GM23338 (cell line): ENCODE measurements around the gene METTL3. TPM values are rescaled to one million over a fixed set of nuclear protein-coding genes. Genes with fewer than 3 reads are reported as not detected.

Source experiments
- ATAC-seq: fragments of 200-7000 bp; cut with Tn5 transposase; 3 replicates; pipeline ENCODE4 v1.9.1; 2020
- DNase-seq: peaks from one replicate; pipeline ENCODE4 v3.0.0-alpha.2; 2015; ENCODE audit warnings: low spot score
- H2AFZ ChIP-seq: fragments of 200-600 bp; sonication (generic); 2 replicates; pipeline ENCODE4 v1.8.0; 2016; ENCODE audit warnings: antibody characterized with exemption, mild to moderate bottlenecking, moderate library complexity
- H3F3A ChIP-seq: fragments of 200-600 bp; sonication (generic); replicated peaks from 2 replicates; pipeline ENCODE4 v1.8.0; 2017; ENCODE audit warnings: antibody characterized with exemption, mixed run types, low read depth
- H3K27ac ChIP-seq: fragments of 200-600 bp; sonication (generic); 2 replicates; pipeline ENCODE4 v1.6.1; 2016; ENCODE audit warnings: low read depth
- H3K27me3 ChIP-seq: fragments of 200-600 bp; sonication (generic); 2 replicates; pipeline ENCODE4 v1.8.0; 2016; ENCODE audit warnings: mild to moderate bottlenecking, mixed run types, moderate library complexity; ENCODE audit not compliant: insufficient read depth
- H3K36me3 ChIP-seq: fragments of 200-600 bp; sonication (generic); 2 replicates; pipeline ENCODE4 v1.8.0; 2016; ENCODE audit warnings: mild to moderate bottlenecking; ENCODE audit not compliant: insufficient read depth
- H3K4me1 ChIP-seq: fragments of 200-600 bp; sonication (generic); 2 replicates; pipeline ENCODE4 v1.8.0; 2016; ENCODE audit warnings: mild to moderate bottlenecking, moderate library complexity; ENCODE audit not compliant: insufficient read depth
- H3K4me2 ChIP-seq: fragments of 200-600 bp; sonication (generic); 2 replicates; pipeline ENCODE4 v1.7.1; 2017; ENCODE audit warnings: mixed run types
- H3K4me3 ChIP-seq: fragments of 200-600 bp; sonication (generic); 2 replicates; pipeline ENCODE4 v1.6.1; 2016; ENCODE audit warnings: mixed run types
- H3K79me2 ChIP-seq: fragments of 200-600 bp; sonication (generic); replicated peaks from 2 replicates; pipeline ENCODE4 v1.8.0; 2017; ENCODE audit warnings: mild to moderate bottlenecking; ENCODE audit not compliant: insufficient read depth
- H3K9me2 ChIP-seq: fragments of 200-600 bp; sonication (generic); 2 replicates; pipeline ENCODE4 v1.8.0; 2017; ENCODE audit not compliant: insufficient read depth
- H4K20me1 ChIP-seq: fragments of 200-600 bp; sonication (generic); replicated peaks from 2 replicates; pipeline ENCODE4 v1.8.0; 2017; ENCODE audit warnings: mild to moderate bottlenecking; ENCODE audit not compliant: insufficient read depth
- H3K27ac Mint-ChIP-seq: 2 replicates; pipeline ENCODE4 v1.8.0; 2020; ENCODE audit warnings: inconsistent platforms, mild to moderate bottlenecking, moderate library complexity, mixed read lengths
- H3K27me3 Mint-ChIP-seq: 3 replicates; pipeline ENCODE4 v1.8.0; 2022; ENCODE audit warnings: low read depth, mild to moderate bottlenecking, moderate library complexity, mixed read lengths, inconsistent platforms; ENCODE audit not compliant: insufficient read depth, poor library complexity
- H3K36me3 Mint-ChIP-seq: 3 replicates; pipeline ENCODE4 v1.8.0; 2021; ENCODE audit warnings: low read depth, mild to moderate bottlenecking, inconsistent platforms, moderate library complexity, mixed read lengths
- H3K4me1 Mint-ChIP-seq: 3 replicates; pipeline ENCODE4 v1.8.0; 2020; ENCODE audit warnings: mild to moderate bottlenecking, inconsistent platforms, mixed read lengths
- H3K4me3 Mint-ChIP-seq: 3 replicates; pipeline ENCODE4 v1.8.0; 2021; ENCODE audit warnings: moderate library complexity, mild to moderate bottlenecking, inconsistent platforms, mixed read lengths
- H3K9me3 Mint-ChIP-seq: 3 replicates; pipeline ENCODE4 v1.8.0; 2020; ENCODE audit warnings: moderate library complexity, mild to moderate bottlenecking, inconsistent platforms, mixed read lengths
- CREB1 ChIP-seq: fragments of 250-450 bp; sonication (Bioruptor Pico); IDR thresholded peaks from 2 replicates; pipeline ENCODE4 v1.5.0; 2020; ENCODE audit warnings: low read depth, mild to moderate bottlenecking, moderate library complexity
- CTCF ChIP-seq, 2 experiments: fragments of 200-600 bp in 1 of 2; sonication (generic) in 1 of 2; conservative IDR thresholded peaks; 2 replicates each; pipeline versions ENCODE4 v1.5.1 to v1.6.1; 2016 to 2017; ENCODE audit warnings: antibody characterized with exemption in 2 of 2, low read depth in 2 of 2, mild to moderate bottlenecking in 2 of 2, moderate library complexity in 1 of 2
- ETS1 ChIP-seq: IDR thresholded peaks from 2 replicates; pipeline ENCODE4 v1.6.1; 2016; ENCODE audit warnings: antibody characterized with exemption
- EZH2 ChIP-seq: fragments of 200-600 bp; sonication (generic); IDR thresholded peaks from one replicate; pipeline ENCODE4 v1.8.0; 2017; ENCODE audit warnings: antibody characterized with exemption, mild to moderate bottlenecking, low read depth; ENCODE audit not compliant: unreplicated experiment
- EZH2phosphoT487 ChIP-seq: fragments of 200-600 bp; sonication (generic); IDR thresholded peaks from one replicate; pipeline ENCODE4 v1.8.1; 2018; ENCODE audit warnings: antibody characterized with exemption; ENCODE audit not compliant: unreplicated experiment
- JUNB ChIP-seq: IDR thresholded peaks from one replicate; pipeline ENCODE4 v1.6.1; 2016; ENCODE audit warnings: antibody characterized with exemption; ENCODE audit not compliant: unreplicated experiment
- NANOG ChIP-seq: IDR thresholded peaks from 2 replicates; pipeline ENCODE4 v1.6.1; 2016; ENCODE audit warnings: antibody characterized with exemption, borderline replicate concordance
- POLR2AphosphoS5 ChIP-seq: IDR thresholded peaks from 2 replicates; pipeline ENCODE4 v1.6.1; 2016; ENCODE audit warnings: antibody characterized with exemption, low read depth
- STAT1 ChIP-seq: IDR thresholded peaks from one replicate; pipeline ENCODE4 v1.6.1; 2016; ENCODE audit warnings: antibody characterized with exemption; ENCODE audit not compliant: unreplicated experiment
- ZNF114 ChIP-seq: fragments of 250-450 bp; sonication (Bioruptor Pico); IDR thresholded peaks from 2 replicates; pipeline ENCODE4 v1.5.0; 2020; ENCODE audit warnings: mild to moderate bottlenecking, moderate library complexity
- ZNF331 ChIP-seq: fragments of 250-450 bp; sonication (Bioruptor Pico); IDR thresholded peaks from 2 replicates; pipeline ENCODE4 v1.5.0; 2020; ENCODE audit warnings: low read depth, mild to moderate bottlenecking, moderate library complexity
- ZNF462 ChIP-seq: fragments of 250-450 bp; sonication (Bioruptor Pico); IDR thresholded peaks from 2 replicates; pipeline ENCODE4 v1.5.0; 2020; ENCODE audit warnings: mild to moderate bottlenecking, moderate library complexity
- long read RNA-seq: library from polyadenylated mRNA; unstranded; transcript quantifications from one replicate; pipeline ENCODE4 v2.0.0, GENCODE V29; 2020; ENCODE audit not compliant: unreplicated experiment
- polyA plus RNA-seq: library from polyadenylated mRNA; unstranded; fragments of >200 nt; fragmentation: Nextera tagmentation; extraction: Ambion mirVana; gene quantifications from 2 replicates; pipeline ENCODE4 v1.2.1, GENCODE V29; 2016
- total RNA-seq: library from RNA; depleted of rRNA; stranded (reverse); fragments of >200 nt; shearing (Covaris generic); gene quantifications from 2 replicates; pipeline ENCODE4 v1.2.3, GENCODE V29; 2014; rRNA removed

Gene METTL3
- total RNA-seq (125 and 140 TPM in 2 replicates), polyA plus RNA-seq (87.0 and 100 TPM in 2 replicates)
- long read RNA-seq, transcript METTL3-201 (11 exons, 2,015 nt), result major isoform, 22 of 49 reads
- long read RNA-seq, transcript METTL3-210 (9 exons, 2,124 nt), result minor isoform, 5 of 49 reads
- long read RNA-seq, partial matches to known transcripts, result 2 of 49 reads
- long read RNA-seq, other reads (novel, unspliced or antisense), result 16 of 49 reads

GRCh38 chr14:21510735-21511657 is at the start of gene METTL3:
TSS of gene METTL3 (minus strand) at chr14:21511340. CDS start at chr14:21511223, 117 bp downstream.
- Histone ChIP-seq H3K4me3 (peak within 1 kb of the TSS; percentile 93), H3F3A (no peaks in the 10 kb centered on the region), H3K79me2 (peaks cover 51% of the 10 kb centered on the region), H4K20me1 (peaks cover 17% of the 10 kb centered on the region), H3K36me3 (peaks cover 10% of the 10 kb centered on the region), H3K4me1 (peaks cover 28% of the 10 kb centered on the region), H3K4me2 (peak within 1 kb of the TSS; percentile 83), H3K9me2 (no peaks in the 10 kb centered on the region), H2AFZ (no peak within 1 kb of the TSS), H3K27ac (peak within 1 kb of the TSS; percentile 86), H3K27me3 (no peaks in the 10 kb centered on the region)
- H3K4me1 Mint-ChIP-seq, result peaks cover 17% of the 10 kb centered on the region
- peak; percentile 100 for DNase-seq
- H3K9me3 Mint-ChIP-seq, result peaks cover 10% of the 10 kb centered on the region; the same call in 2 of the 3 replicates
- peak within 1 kb of the TSS; percentile 98 for H3K27ac Mint-ChIP-seq
- peaks cover 44% of the 10 kb centered on the region for H3K36me3 Mint-ChIP-seq
- peaks cover 12% of the 10 kb centered on the region for H3K27me3 Mint-ChIP-seq
- peak; percentile 97 for ATAC-seq
- H3K4me3 Mint-ChIP-seq, result peak within 1 kb of the TSS; percentile 96
- no peak for TF ChIP-seq JUNB
- TF ChIP-seq EZH2phosphoT487, result no peak
- TF ChIP-seq ZNF331 (CRISPR knock-in tag), result no peak
- no peak for TF ChIP-seq EZH2
- TF ChIP-seq CTCF (conservative IDR thresholded peaks at IDR 0.05; ENCODE audit: low read depth in 2 of 2), result no peak
- TF ChIP-seq CREB1, result peak; percentile 85
- TF ChIP-seq ZNF114, result peak; percentile 78
- peak; percentile 78 for TF ChIP-seq POLR2AphosphoS5
- TF ChIP-seq NANOG, result no peak
- TF ChIP-seq ZNF462 (CRISPR knock-in tag), result no peak
- TF ChIP-seq ETS1, result peak; percentile 97
- TF ChIP-seq STAT1, result no peak
